HL-60 (cell line): Measurements from ENCODE around the gene SUPT3H.

Source experiments
- CTCF ChIP-seq: IDR thresholded peaks from one replicate; pipeline ENCODE4 v1.5.1; 2011; ENCODE audit warnings: low read length, control low read depth, inconsistent platforms; ENCODE audit not compliant: insufficient read depth
- POLR2AphosphoS5 ChIP-seq: IDR thresholded peaks from 2 replicates; pipeline ENCODE4 v1.6.1; 2012; ENCODE audit warnings: low read depth
- REST ChIP-seq: IDR thresholded peaks from 2 replicates; pipeline ENCODE4 v1.6.1; 2012; ENCODE audit warnings: low read depth; ENCODE audit not compliant: insufficient replicate concordance
- SPI1 ChIP-seq: IDR thresholded peaks from 2 replicates; pipeline ENCODE4 v1.6.1; 2012; ENCODE audit warnings: low read depth, mild to moderate bottlenecking, borderline replicate concordance

- TF ChIP-seq CTCF (no peak), SPI1 (no peak), REST (no peak), POLR2AphosphoS5 (no peak)
Measured at GRCh38 chr6:45073771-45074170, 304.0 kb downstream of the SUPT3H start.
